Measurements from ENCODE around the gene RASSF8. TPM values are rescaled to one million over a fixed set of nuclear protein-coding genes. Genes with fewer than 3 reads are reported as not detected.
A peak's percentile ranks its signal among the peaks of the same experiment; 100 is the strongest.

Gene RASSF8
- total and polyA plus RNA-seq, 5 donors = 13.0 to 94.6 (median 78.5) TPM

DNA sequence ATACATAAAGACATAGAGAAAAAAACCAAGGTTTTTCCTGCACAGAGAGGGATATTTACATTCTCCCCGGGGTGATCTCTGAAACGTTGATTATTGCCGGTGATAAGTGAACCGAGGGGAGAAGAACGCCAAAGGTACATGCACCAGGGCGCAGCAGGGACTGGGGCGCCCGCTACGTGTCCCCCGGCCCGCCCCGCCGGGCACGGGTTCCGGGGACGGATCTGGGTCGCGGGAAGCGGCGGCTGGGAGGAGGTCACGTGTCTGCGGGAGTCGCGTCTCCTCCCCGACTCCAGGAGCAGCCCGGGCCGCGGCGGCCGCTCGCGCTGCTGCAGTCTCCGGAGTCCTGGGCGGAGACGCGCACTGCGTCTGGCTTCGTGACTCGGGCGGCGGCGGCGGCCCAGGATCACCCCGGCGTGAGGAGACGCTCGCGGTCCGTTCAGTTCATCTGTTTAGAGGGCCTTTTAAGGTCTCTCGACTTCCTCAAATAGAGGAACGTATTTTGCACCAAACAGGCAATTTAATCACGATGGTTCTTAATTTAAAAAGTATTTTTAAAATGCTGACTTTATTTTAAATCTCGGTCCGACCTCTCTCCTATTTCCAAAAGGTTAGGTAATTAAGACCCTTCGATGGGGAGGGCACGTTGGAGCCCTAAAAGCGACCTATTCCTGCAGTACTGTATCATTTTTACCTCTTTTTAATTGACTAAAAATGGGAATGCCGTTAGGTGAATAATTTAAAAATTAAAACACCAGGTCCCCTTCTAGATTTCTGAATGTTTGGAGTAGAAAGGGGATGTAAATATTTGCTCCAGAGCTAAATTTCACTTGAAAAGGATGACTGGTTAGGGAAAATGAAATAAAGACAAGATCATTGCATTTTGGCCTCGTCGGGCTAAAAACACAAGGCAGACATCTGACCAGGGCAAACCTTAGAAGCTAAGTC lies 168.1 kb downstream of the RASSF8 start:
- ATAC-seq = peak; percentile 90 to 91
- WGBS = 6% methylated on average over 60 of the region's 60 CpGs
- H3K4me1 ChIP-seq (ENCODE audit: control insufficient read depth, insufficient read depth, low read length) = no peaks in the 10 kb centered on the region
- no peaks in the 10 kb centered on the region for H3K27me3 ChIP-seq (ENCODE audit: control insufficient read depth, insufficient read depth)
- H3K9me3 ChIP-seq (ENCODE audit: control insufficient read depth, low read length) = no peaks in the 10 kb centered on the region
- H3K27ac ChIP-seq (ENCODE audit: low read length) = peak overlapping the region; percentile 75
- peak overlapping the region; percentile 76 for H3K4me3 ChIP-seq (ENCODE audit: low read length)
- peak; percentile 88 to 96 (median 96) for DNase-seq
- intact Hi-C loops (cut with DNase I) = loop anchor here (10.0 kb wide), 3 partner anchors 68 to 158 kb away; partner anchors contain the start of gene SSPN (in 2 of the 4)

DNA sequence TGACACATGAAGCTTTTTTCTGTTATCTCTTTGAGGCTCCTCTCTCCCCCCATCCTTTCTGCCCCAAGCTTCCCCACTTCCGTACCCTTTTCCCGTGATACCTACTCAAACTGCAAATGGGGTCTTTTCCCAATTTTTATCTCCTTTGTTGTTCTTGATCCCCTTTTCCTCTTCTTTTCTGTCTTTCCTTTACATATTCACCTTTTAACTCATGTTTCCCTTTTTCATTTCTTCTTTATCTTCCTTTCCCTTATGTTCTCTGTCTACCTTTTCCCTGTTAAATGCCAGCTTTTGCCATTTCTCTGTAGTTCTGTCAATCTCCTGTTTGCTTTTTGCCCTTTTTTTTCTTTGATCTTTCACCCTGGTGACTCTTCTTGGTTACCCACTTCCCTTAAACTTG lies 168.9 kb downstream of the RASSF8 start:
- DNase-seq (no peak), ATAC-seq (no peak)
- Histone ChIP-seq H3K27me3 (ENCODE audit: control insufficient read depth, insufficient read depth) (no peaks in the 10 kb centered on the region), H3K4me1 (ENCODE audit: control insufficient read depth, insufficient read depth, low read length) (no peaks in the 10 kb centered on the region), H3K27ac (ENCODE audit: low read length) (no peak overlapping the region), H3K9me3 (ENCODE audit: control insufficient read depth, low read length) (no peaks in the 10 kb centered on the region), H3K4me3 (ENCODE audit: low read length) (no peak overlapping the region)
- intact Hi-C loops (cut with DNase I) = loop anchor here (10.0 kb wide), 3 partner anchors 67 to 157 kb away; partner anchors contain the start of gene SSPN (in 2 of the 4)
- 88% methylated on average over 2 of the region's 2 CpGs for WGBS

DNA sequence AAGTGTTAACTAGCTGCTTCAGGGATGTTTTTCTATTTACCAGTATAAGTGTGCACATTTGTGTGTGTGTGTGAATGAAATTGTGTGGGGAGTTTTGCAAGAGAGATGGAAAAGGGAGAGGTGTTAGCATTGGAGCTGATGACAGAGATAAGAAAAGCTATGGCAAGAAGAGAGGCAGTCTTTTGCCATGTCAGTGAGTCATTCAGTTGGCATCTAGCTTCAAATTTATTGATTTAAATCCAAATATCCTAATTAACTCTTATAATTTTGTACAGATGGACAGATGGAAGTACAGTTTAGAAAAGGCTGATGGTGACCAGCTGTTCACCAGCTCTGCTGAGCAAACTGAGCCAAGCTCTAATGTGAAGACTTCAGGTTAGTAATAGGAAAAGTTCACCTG lies 169.7 kb downstream of the RASSF8 start:
- intact Hi-C loops (cut with DNase I) = loop anchor here (10.0 kb wide), 3 partner anchors 67 to 157 kb away; partner anchors contain the start of gene SSPN (in 2 of the 4)
- Histone ChIP-seq H3K4me3 (ENCODE audit: low read length) (no peak overlapping the region), H3K27me3 (ENCODE audit: control insufficient read depth, insufficient read depth) (no peaks in the 10 kb centered on the region), H3K27ac (ENCODE audit: low read length) (no peak overlapping the region), H3K4me1 (ENCODE audit: control insufficient read depth, insufficient read depth, low read length) (no peaks in the 10 kb centered on the region), H3K9me3 (ENCODE audit: control insufficient read depth, low read length) (no peaks in the 10 kb centered on the region)
- ATAC-seq = no peak
- DNase-seq = no peak

Other genes starting within 250 kb of the RASSF8 start
- 10 to 100 TPM; 10.6 to 47.2 (median 31.2) TPM for gene BHLHE41, start 166.4 kb downstream of the RASSF8 start, total RNA-seq
- gene BHLHE41, start 166.4 kb downstream of the RASSF8 start, polyA plus RNA-seq = 9.1 TPM
- gene SSPN, start 236.9 kb downstream of the RASSF8 start, total RNA-seq = 100 to 1,000 TPM in 2 of 4 donors, 10 to 100 TPM in 2; 74.5 to 109 (median 97.9) TPM
- 21.5 TPM for gene SSPN, start 236.9 kb downstream of the RASSF8 start, polyA plus RNA-seq

All from right cardiac atrium (tissue), 5 donors.